Mammary epithelial cell (primary cell): Measurements from ENCODE around the gene PLA2G6.

Experiments used
- CTCF ChIP-seq, 2 donors: IDR thresholded peaks in 1 of 2; conservative IDR thresholded peaks in 1 of 2; 2 replicates each; pipeline ENCODE4 v1.5.1; 2011 to 2012; ENCODE audit warnings: inconsistent platforms in 2 of 2, low read length in 2 of 2, mild to moderate bottlenecking in 2 of 2, control low read depth in 1 of 2, low read depth in 1 of 2; ENCODE audit not compliant: insufficient read depth in 1 of 2; ENCODE audit errors: extremely low read depth in 1 of 2
- EZH2 ChIP-seq: IDR thresholded peaks from 2 replicates; pipeline ENCODE4 v1.6.1; 2012; ENCODE audit warnings: low read length, inconsistent platforms, borderline replicate concordance

GRCh38 chr22:38172832-38173640 is 8.6 kb downstream of the PLA2G6 start:
- TF ChIP-seq CTCF (conservative IDR thresholded peaks at IDR 0.05 in 1 of 2, IDR thresholded peaks at IDR 0.05 in 1 of 2; ENCODE audit: extremely low read depth in 1 of 2, insufficient read depth in 1 of 2, low read depth in 1 of 2, low read length in 2 of 2) (no peak), EZH2 (no peak)
